SH-SY5Y (cell line): ENCODE results near the gene CCNH.

Source experiments
- GATA2 ChIP-seq: IDR thresholded peaks from 2 replicates; pipeline ENCODE4 v1.6.1; 2011; ENCODE audit warnings: mild to moderate bottlenecking, low read depth, low read length
- GATA3 ChIP-seq: IDR thresholded peaks from 2 replicates; pipeline ENCODE4 v1.6.1; 2011; ENCODE audit warnings: low read depth, mild to moderate bottlenecking, low read length, moderate library complexity

DNA sequence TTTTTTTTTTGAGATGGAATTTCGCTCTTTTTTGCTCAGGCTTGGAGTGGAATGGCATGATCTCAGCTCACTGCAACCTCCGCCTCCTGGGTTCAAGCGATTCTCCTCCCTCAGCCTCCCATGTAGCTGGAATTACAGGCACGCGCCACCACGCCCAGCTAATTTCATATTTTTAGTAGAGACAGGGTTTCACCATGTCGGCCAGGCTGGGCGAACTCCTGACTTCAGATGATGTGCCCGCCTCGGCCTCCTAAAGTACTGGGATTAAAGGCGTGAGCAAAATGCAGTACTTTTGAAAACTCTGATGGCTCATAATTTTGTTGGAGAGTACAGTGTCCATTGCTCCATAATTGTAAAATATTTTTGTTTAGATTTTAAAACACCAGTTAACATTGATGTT lies 52.6 kb downstream of the CCNH start:
- TF ChIP-seq GATA2 (no peak), GATA3 (no peak)
